Smooth muscle cell (in vitro differentiated cells): ENCODE results near the gene CDC40. TPM values are rescaled to one million over a fixed set of nuclear protein-coding genes. Genes with fewer than 3 reads are reported as not detected.
"Not testable (repeated sequence)": the region's sequence is repeated elsewhere in the genome, so short reads cannot be mapped to it uniquely, and the experiment has no call there.

Experiments used
- DNase-seq: peaks from one replicate; lab custom pipeline; 2025; ENCODE audit not compliant: unreplicated experiment; lab: John Stamatoyannopoulos, UW
- H2AFZ ChIP-seq: fragments of 200-600 bp; sonication (generic); 2 replicates; pipeline ENCODE4 v1.6.0; 2016; ENCODE audit warnings: antibody characterized with exemption, low read depth, mild to moderate bottlenecking
- H3F3A ChIP-seq: fragments of 200-600 bp; sonication (generic); 2 replicates; pipeline ENCODE4 v1.6.0; 2017; ENCODE audit warnings: antibody characterized with exemption, low read depth
- H3K27ac ChIP-seq: fragments of 200-600 bp; sonication (generic); 2 replicates; pipeline ENCODE4 v1.5.1; 2016; ENCODE audit warnings: low read depth, mild to moderate bottlenecking
- H3K27me3 ChIP-seq: fragments of 200-600 bp; sonication (generic); 2 replicates; pipeline ENCODE4 v1.6.1; 2016; ENCODE audit warnings: low read depth, mild to moderate bottlenecking
- H3K36me3 ChIP-seq: fragments of 200-600 bp; sonication (generic); 2 replicates; pipeline ENCODE4 v1.5.1; 2016; ENCODE audit warnings: low read depth
- H3K4me1 ChIP-seq: fragments of 200-600 bp; sonication (generic); 2 replicates; pipeline ENCODE4 v1.5.1; 2016; ENCODE audit warnings: low read depth
- H3K4me2 ChIP-seq: fragments of 200-600 bp; sonication (generic); 2 replicates; pipeline ENCODE4 v1.6.0; 2016; ENCODE audit warnings: mild to moderate bottlenecking
- H3K4me3 ChIP-seq: fragments of 200-600 bp; sonication (generic); 2 replicates; pipeline ENCODE4 v1.5.1; 2016; ENCODE audit warnings: mild to moderate bottlenecking
- H3K79me2 ChIP-seq: fragments of 200-600 bp; sonication (generic); 2 replicates; pipeline ENCODE4 v1.6.0; 2016; ENCODE audit warnings: low read depth, mild to moderate bottlenecking
- H3K9ac ChIP-seq: fragments of 200-600 bp; sonication (generic); 2 replicates; pipeline ENCODE4 v1.6.0; 2016; ENCODE audit warnings: low read depth
- H3K9me3 ChIP-seq: fragments of 200-600 bp; sonication (generic); replicated peaks from 2 replicates; pipeline ENCODE4 v1.5.1; 2016; ENCODE audit warnings: low read depth
- H4K20me1 ChIP-seq: fragments of 200-600 bp; sonication (generic); 2 replicates; pipeline ENCODE4 v1.6.0; 2016; ENCODE audit warnings: low read depth
- whole genome bisulfite sequencing: methylation state at CpG from one replicate; pipeline ENCODE4 v1.1.7; 2016; ENCODE audit warnings: low lambda C conversion rate; 5-methylcytosine and 5-hydroxymethylcytosine counted together
- polyA plus RNA-seq: library from polyadenylated mRNA; unstranded; fragments of >200 nt; fragmentation: Nextera tagmentation; extraction: Ambion mirVana; gene quantifications from 2 replicates; pipeline ENCODE4 v1.2.1, GENCODE V29; 2016
- total RNA-seq: library from RNA; depleted of rRNA; stranded (reverse); fragments of >200 nt; gene quantifications from 2 replicates; pipeline ENCODE4 v1.2.3, GENCODE V29; 2014
- TF ChIP-seq, protein P1 (sequence below): fragments of 200-600 bp; sonication (generic); IDR thresholded peaks from 2 replicates; pipeline ENCODE4 v1.5.1; 2017; ENCODE audit warnings: borderline replicate concordance, mild to moderate bottlenecking, antibody characterized with exemption; ENCODE audit not compliant: insufficient read depth, poor library complexity, severe bottlenecking

The CDC40 gene
- total and polyA plus RNA-seq, 2 experiments from 2014 or later: 20.9 to 28.8 TPM

DNA sequence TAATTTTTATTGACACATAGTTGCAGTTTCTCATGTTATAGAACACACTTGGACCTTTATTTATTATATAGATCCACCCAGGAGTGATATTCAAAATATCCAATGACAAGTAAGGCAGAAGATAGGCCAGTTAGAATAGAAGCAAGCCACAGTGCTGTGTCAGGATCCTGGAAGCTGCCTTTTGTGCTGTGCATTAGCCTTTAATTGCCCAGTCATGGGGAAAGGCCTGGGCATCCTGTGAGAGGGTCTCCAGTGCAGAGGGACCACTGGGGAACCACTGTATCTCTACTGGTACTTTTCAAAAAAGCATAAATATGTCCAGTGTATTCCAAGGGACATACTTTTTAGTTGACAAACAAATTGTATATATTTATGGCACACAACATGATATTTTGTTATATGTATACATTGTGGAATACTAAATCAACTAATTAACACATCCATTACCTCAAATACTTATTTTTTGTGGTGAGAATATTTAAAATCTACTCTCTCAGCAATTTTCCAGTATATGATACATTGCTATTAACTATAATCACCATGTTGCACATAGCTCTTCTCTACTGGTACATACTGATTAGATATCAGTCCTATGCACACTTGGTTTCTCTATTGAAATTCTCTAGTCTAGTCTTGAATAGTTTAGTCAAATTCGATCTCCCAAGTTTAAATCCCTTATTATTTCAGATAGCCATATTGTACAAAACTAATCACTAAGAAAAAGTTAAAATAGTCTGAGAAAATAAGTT, 59.5 kb downstream of the CDC40 start:
- H3K4me1 ChIP-seq: no peaks in the 10 kb centered on the region
- 92% methylated on average over 1 of the region's 1 CpG for WGBS
- H4K20me1 ChIP-seq: no peaks in the 10 kb centered on the region
- no peak overlapping the region for H3K27ac ChIP-seq
- no peaks in the 10 kb centered on the region for H3K9me3 ChIP-seq
- H3K27me3 ChIP-seq: no peaks in the 10 kb centered on the region
- no peak overlapping the region for H2AFZ ChIP-seq
- H3K36me3 ChIP-seq: no peaks in the 10 kb centered on the region
- TF ChIP-seq, protein P1, sequence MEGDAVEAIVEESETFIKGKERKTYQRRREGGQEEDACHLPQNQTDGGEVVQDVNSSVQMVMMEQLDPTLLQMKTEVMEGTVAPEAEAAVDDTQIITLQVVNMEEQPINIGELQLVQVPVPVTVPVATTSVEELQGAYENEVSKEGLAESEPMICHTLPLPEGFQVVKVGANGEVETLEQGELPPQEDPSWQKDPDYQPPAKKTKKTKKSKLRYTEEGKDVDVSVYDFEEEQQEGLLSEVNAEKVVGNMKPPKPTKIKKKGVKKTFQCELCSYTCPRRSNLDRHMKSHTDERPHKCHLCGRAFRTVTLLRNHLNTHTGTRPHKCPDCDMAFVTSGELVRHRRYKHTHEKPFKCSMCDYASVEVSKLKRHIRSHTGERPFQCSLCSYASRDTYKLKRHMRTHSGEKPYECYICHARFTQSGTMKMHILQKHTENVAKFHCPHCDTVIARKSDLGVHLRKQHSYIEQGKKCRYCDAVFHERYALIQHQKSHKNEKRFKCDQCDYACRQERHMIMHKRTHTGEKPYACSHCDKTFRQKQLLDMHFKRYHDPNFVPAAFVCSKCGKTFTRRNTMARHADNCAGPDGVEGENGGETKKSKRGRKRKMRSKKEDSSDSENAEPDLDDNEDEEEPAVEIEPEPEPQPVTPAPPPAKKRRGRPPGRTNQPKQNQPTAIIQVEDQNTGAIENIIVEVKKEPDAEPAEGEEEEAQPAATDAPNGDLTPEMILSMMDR: no peak
- no peaks in the 10 kb centered on the region for H3K79me2 ChIP-seq
- DNase-seq: no peak
- no peak overlapping the region for H3K4me3 ChIP-seq
- no peak overlapping the region for H3K9ac ChIP-seq
- H3F3A ChIP-seq: no peaks in the 10 kb centered on the region
- no peak overlapping the region for H3K4me2 ChIP-seq

GRCh38 chr6:110244621-110245020, 64.4 kb downstream of the CDC40 start:
- H3K27me3 ChIP-seq, DNase-seq, H3K9me3 ChIP-seq, H3K27ac ChIP-seq, H3K79me2 ChIP-seq, H3K36me3 ChIP-seq, H3K9ac ChIP-seq, H4K20me1 ChIP-seq, H3K4me1 ChIP-seq, H3K4me2 ChIP-seq, H3K4me3 ChIP-seq, H3F3A ChIP-seq, H2AFZ ChIP-seq: not testable (repeated sequence)
- WGBS: 93% methylated on average over 3 of the region's 3 CpGs

GRCh38 chr6:110246378-110246777, 66.2 kb downstream of the CDC40 start:
- no peaks in the 10 kb centered on the region for H3K27me3 ChIP-seq
- 84% methylated on average over 3 of the region's 3 CpGs for WGBS
- H3K9me3 ChIP-seq: no peaks in the 10 kb centered on the region
- H3K79me2 ChIP-seq: no peaks in the 10 kb centered on the region
- no peaks in the 10 kb centered on the region for H4K20me1 ChIP-seq
- no peak overlapping the region for H3K4me3 ChIP-seq
- no peaks in the 10 kb centered on the region for H3K4me1 ChIP-seq
- H3K4me2 ChIP-seq: no peak overlapping the region
- no peak overlapping the region for H3K27ac ChIP-seq
- H2AFZ ChIP-seq: no peak overlapping the region
- TF ChIP-seq, protein P1: no peak
- no peaks in the 10 kb centered on the region for H3K36me3 ChIP-seq
- H3F3A ChIP-seq: no peaks in the 10 kb centered on the region
- no peak for DNase-seq
- H3K9ac ChIP-seq: no peak overlapping the region

DNA sequence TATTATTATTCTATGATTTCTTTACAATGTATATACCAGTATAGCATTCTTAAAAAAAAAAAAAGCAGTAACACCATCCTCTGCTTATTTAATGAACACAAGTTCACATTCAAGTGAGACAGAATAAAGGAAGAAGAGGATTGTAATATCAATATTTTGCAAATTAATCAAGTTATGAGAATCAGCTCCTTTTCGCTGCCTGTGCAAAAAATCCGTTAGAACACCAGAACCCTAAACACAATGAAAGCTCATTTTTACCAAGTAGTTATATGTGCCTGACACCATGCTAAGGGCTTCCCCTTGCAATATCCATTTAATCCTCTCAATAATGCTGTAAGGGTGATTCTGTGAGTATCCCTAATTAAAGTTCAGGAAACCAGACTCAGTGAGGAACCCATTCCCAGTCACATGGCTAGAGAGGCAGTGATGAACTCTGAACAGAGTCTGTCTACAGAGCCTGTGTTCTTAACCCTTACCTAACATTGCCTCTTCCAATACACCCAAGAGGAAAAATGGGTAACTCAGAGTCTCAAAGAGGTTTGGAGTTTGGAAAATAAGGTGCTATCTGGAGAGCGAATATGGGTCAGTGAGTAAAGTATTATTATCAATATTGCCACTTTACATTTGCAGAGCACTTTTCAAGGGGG, 66.8 kb downstream of the CDC40 start:
- H3K9ac ChIP-seq: no peak overlapping the region
- H3K36me3 ChIP-seq: no peaks in the 10 kb centered on the region
- no peak overlapping the region for H2AFZ ChIP-seq
- no peak overlapping the region for H3K4me2 ChIP-seq
- H3K9me3 ChIP-seq: no peaks in the 10 kb centered on the region
- H4K20me1 ChIP-seq: no peaks in the 10 kb centered on the region
- H3K4me3 ChIP-seq: no peak overlapping the region
- no peaks in the 10 kb centered on the region for H3K27me3 ChIP-seq
- WGBS: 97% methylated on average over 3 of the region's 3 CpGs
- H3K27ac ChIP-seq: no peak overlapping the region
- no peaks in the 10 kb centered on the region for H3F3A ChIP-seq
- H3K79me2 ChIP-seq: no peaks in the 10 kb centered on the region
- TF ChIP-seq, protein P1: no peak
- no peaks in the 10 kb centered on the region for H3K4me1 ChIP-seq
- DNase-seq: no peak
